Mesendoderm (in vitro differentiated cells): Measurements from ENCODE around the gene MACROD1.

Experiments
- DNase-seq: peaks from one replicate; pipeline ENCODE4 v3.0.0; 2013
- H2AK5ac ChIP-seq: 2 replicates; pipeline ENCODE4 v1.6.1; 2013; ENCODE audit warnings: low read length, inconsistent platforms
- H2BK120ac ChIP-seq: 2 replicates; pipeline ENCODE4 v1.6.1; 2013; ENCODE audit warnings: low read depth, mild to moderate bottlenecking, low read length, moderate library complexity, mixed read lengths
- H2BK15ac ChIP-seq: replicated peaks from 2 replicates; pipeline ENCODE4 v1.6.1; 2013; ENCODE audit warnings: low read depth, mild to moderate bottlenecking, moderate library complexity
- H2BK5ac ChIP-seq: 2 replicates; pipeline ENCODE4 v1.6.1; 2013; ENCODE audit warnings: low read length, inconsistent platforms
- H3K18ac ChIP-seq: 2 replicates; pipeline ENCODE4 v1.6.1; 2013; ENCODE audit warnings: mild to moderate bottlenecking, low read length, mixed read lengths
- H3K23ac ChIP-seq: one replicate; pipeline ENCODE4 v1.6.1; 2013; ENCODE audit warnings: low read length
- H3K27ac ChIP-seq: 2 replicates; pipeline ENCODE4 v1.5.1; 2013; ENCODE audit warnings: low read depth, mild to moderate bottlenecking, inconsistent platforms, low read length, moderate library complexity
- H3K27me3 ChIP-seq: 2 replicates; pipeline ENCODE4 v1.6.1; 2013; ENCODE audit warnings: low read length, control low read depth, mild to moderate bottlenecking, inconsistent platforms; ENCODE audit not compliant: insufficient read depth, poor library complexity
- H3K36me3 ChIP-seq: 2 replicates; pipeline ENCODE4 v1.6.1; 2013; ENCODE audit warnings: low read length, inconsistent platforms; ENCODE audit not compliant: control insufficient read depth, insufficient read depth
- H3K4ac ChIP-seq: one replicate; pipeline ENCODE4 v1.6.1; 2013; ENCODE audit warnings: low read depth, mild to moderate bottlenecking, low read length, moderate library complexity
- H3K4me1 ChIP-seq: 2 replicates; pipeline ENCODE4 v1.6.1; 2013; ENCODE audit warnings: low read depth, low read length, inconsistent platforms; ENCODE audit not compliant: control insufficient read depth
- H3K4me2 ChIP-seq: 2 replicates; pipeline ENCODE4 v1.6.1; 2013; ENCODE audit warnings: low read length
- H3K4me3 ChIP-seq: 2 replicates; pipeline ENCODE4 v1.5.1; 2013; ENCODE audit warnings: mild to moderate bottlenecking, low read length
- H3K56ac ChIP-seq: one replicate; pipeline ENCODE4 v1.6.1; 2013; ENCODE audit warnings: low read length
- H3K79me1 ChIP-seq: 2 replicates; pipeline ENCODE4 v1.6.1; 2013; ENCODE audit warnings: low read length, inconsistent platforms
- H3K79me2 ChIP-seq: 2 replicates; pipeline ENCODE4 v1.6.1; 2013; ENCODE audit warnings: mild to moderate bottlenecking, low read length; ENCODE audit not compliant: control insufficient read depth, insufficient read depth
- H3K9ac ChIP-seq: 2 replicates; pipeline ENCODE4 v1.6.1; 2013; ENCODE audit warnings: low read length, inconsistent platforms
- H4K5ac ChIP-seq: one replicate; pipeline ENCODE4 v1.6.1; 2013; ENCODE audit warnings: low read length
- H4K8ac ChIP-seq: one replicate; pipeline ENCODE4 v1.6.1; 2013; ENCODE audit warnings: low read depth, mild to moderate bottlenecking, control low read depth, low read length, moderate library complexity
- WGBS: extraction: QIAGEN DNeasy Blood & Tissue Kit; methylation state at CpG from one replicate; pipeline ENCODE4 v1.1.7; 2013; ENCODE audit warnings: low lambda C conversion rate, missing lambda C conversion rate; ENCODE audit not compliant: insufficient coverage; ENCODE audit errors: extremely low coverage; 5-methylcytosine and 5-hydroxymethylcytosine counted together

The MACROD1 gene

DNA sequence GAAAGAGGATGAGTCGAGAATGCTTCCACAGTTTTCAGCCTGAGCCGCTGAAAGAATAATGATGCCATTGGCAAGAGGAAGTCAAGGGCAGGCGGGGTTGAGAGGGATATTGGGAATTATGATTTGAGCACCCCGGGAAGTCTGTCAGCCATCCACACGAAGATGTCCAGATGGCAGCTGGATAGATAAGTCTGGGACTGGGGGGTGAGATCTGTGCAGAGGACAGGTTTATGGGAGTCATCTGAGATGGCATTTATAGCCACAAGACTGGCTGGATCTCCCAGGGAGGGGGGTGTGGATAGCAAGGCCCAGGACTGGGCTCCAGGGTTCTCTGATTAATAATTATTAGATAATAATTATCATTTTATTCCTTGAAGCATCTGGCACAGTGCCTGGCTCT is 15.0 kb upstream of the MACROD1 start:
- Histone ChIP-seq H2BK120ac (no peak overlapping the region), H3K4me2 (no peak overlapping the region), H2BK5ac (no peak overlapping the region), H2BK15ac (no peak overlapping the region), H3K27me3 (no peaks in the 10 kb centered on the region), H4K8ac (no peak overlapping the region), H3K79me2 (peaks cover 2% of the 10 kb centered on the region), H3K23ac (no peak overlapping the region), H3K4ac (no peak overlapping the region), H3K4me3 (no peak overlapping the region), H3K4me1 (no peaks in the 10 kb centered on the region), H3K79me1 (peaks cover 8% of the 10 kb centered on the region), H3K18ac (no peak overlapping the region), H2AK5ac (no peak overlapping the region), H3K27ac (no peak overlapping the region), H4K5ac (no peak overlapping the region), H3K36me3 (no peaks in the 10 kb centered on the region), H3K56ac (no peak overlapping the region), H3K9ac (no peak overlapping the region)
- WGBS = no CpG with 5 or more reads among the region's 5 CpGs
- DNase-seq = no peak

DNA sequence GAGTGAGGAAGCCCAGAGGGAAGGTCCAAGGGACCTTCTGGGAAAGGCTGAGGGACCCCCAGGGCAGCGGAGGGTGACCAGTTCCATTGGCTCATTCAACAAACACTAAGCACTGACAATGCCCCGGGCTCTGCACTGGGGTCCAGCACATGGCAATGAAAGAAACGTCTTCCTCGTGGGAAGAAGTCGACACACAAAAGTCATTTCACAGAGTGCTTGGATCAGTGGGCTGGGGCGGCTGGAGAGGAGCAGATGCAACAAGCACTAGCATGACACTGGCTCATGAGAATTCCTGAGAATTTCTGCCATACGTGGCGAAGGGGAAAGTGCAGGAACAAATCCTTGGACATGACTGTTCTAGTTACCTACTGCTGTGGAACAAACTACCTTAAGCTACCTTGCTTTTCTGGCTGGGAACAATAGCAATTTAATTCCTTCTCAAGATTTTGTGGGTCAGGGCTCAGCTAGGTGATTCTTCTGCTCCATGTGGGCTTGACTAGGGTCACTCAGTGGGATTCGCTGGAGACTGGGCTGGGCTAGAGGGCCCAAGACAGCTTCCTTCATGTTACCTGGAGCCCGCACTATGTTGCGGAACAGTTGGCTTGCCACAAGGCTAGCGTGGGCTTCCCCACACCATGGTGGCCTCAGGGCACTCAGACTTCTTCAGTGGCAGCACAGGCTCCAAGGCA is 13.2 kb upstream of the MACROD1 start:
- no peak overlapping the region for H3K4ac ChIP-seq
- H2AK5ac ChIP-seq = no peak overlapping the region
- no peak overlapping the region for H3K56ac ChIP-seq
- no peaks in the 10 kb centered on the region for H3K36me3 ChIP-seq
- no peak overlapping the region for H3K9ac ChIP-seq
- no peak overlapping the region for H4K8ac ChIP-seq
- H4K5ac ChIP-seq = no peak overlapping the region
- no peak overlapping the region for H3K18ac ChIP-seq
- no peak overlapping the region for H3K23ac ChIP-seq
- no peak overlapping the region for H3K27ac ChIP-seq
- no peak overlapping the region for H2BK5ac ChIP-seq
- H3K4me2 ChIP-seq = no peak overlapping the region
- no peaks in the 10 kb centered on the region for H3K27me3 ChIP-seq
- H2BK15ac ChIP-seq = no peak overlapping the region
- no peaks in the 10 kb centered on the region for H3K4me1 ChIP-seq
- peaks cover 2% of the 10 kb centered on the region for H3K79me2 ChIP-seq
- DNase-seq = no peak
- H3K79me1 ChIP-seq = peaks cover 8% of the 10 kb centered on the region
- H3K4me3 ChIP-seq = no peak overlapping the region
- WGBS = no CpG with 5 or more reads among the region's 12 CpGs
- H2BK120ac ChIP-seq = no peak overlapping the region

DNA sequence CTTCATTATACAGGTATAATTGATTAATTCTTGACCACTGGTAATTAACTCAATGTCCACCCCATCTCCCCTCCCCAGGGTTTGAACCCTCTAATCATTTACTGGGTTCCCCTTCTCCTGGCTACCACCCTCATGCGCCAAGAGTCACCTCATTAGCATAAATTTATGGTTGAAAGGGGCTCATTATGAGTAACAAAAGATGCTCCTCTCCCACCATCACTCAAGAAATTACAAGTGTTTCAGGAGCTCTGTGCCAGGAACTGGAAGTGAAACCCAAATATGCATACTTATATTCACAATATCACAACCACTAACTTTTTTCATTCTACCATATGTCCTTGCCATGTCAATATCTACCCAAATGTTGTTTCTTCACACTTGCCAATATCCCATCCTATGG is 12.3 kb upstream of the MACROD1 start:
- H3K23ac ChIP-seq = no peak overlapping the region
- H3K27ac ChIP-seq = no peak overlapping the region
- H4K8ac ChIP-seq = no peak overlapping the region
- H4K5ac ChIP-seq = no peak overlapping the region
- no peak overlapping the region for H3K4ac ChIP-seq
- WGBS = no CpG with 5 or more reads among the region's 1 CpG
- no peak for DNase-seq
- no peaks in the 10 kb centered on the region for H3K4me1 ChIP-seq
- H3K4me2 ChIP-seq = no peak overlapping the region
- no peak overlapping the region for H3K56ac ChIP-seq
- H2BK5ac ChIP-seq = no peak overlapping the region
- H3K4me3 ChIP-seq = no peak overlapping the region
- no peak overlapping the region for H3K18ac ChIP-seq
- no peak overlapping the region for H3K9ac ChIP-seq
- no peak overlapping the region for H2BK120ac ChIP-seq
- no peaks in the 10 kb centered on the region for H3K36me3 ChIP-seq
- H3K27me3 ChIP-seq = no peaks in the 10 kb centered on the region
- no peak overlapping the region for H2BK15ac ChIP-seq
- peaks cover under 1% of the 10 kb centered on the region for H3K79me1 ChIP-seq
- no peaks in the 10 kb centered on the region for H3K79me2 ChIP-seq
- H2AK5ac ChIP-seq = no peak overlapping the region

DNA sequence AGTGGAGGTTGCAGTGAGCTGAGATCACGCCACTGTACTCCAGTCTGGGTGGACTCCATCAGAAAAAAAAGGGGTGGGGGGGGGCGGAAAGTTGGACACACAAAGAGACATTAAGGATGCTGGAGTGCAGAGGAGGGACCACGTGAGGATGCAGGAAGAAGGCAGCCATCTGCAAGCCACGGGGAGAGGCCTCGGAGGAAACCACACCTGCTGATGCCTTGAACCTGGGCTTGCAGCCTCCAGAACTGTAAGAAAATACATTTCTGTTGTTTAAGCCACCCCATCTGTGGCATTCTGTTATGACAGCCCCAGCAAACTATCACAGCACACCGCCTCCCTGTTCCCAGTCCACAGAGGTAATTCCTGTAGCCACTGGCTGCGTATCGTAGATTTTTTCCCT is 10.8 kb upstream of the MACROD1 start:
- no CpG with 5 or more reads among the region's 8 CpGs for WGBS
- Histone ChIP-seq H3K4me3 (no peak overlapping the region), H3K4me1 (no peaks in the 10 kb centered on the region), H2AK5ac (no peak overlapping the region), H3K36me3 (no peaks in the 10 kb centered on the region), H3K4me2 (no peak overlapping the region), H3K27ac (no peak overlapping the region), H2BK15ac (no peak overlapping the region), H3K18ac (no peak overlapping the region), H3K9ac (no peak overlapping the region), H3K79me1 (no peaks in the 10 kb centered on the region), H3K27me3 (no peaks in the 10 kb centered on the region), H2BK5ac (no peak overlapping the region), H4K8ac (no peak overlapping the region), H3K56ac (no peak overlapping the region), H4K5ac (no peak overlapping the region), H3K23ac (no peak overlapping the region), H3K4ac (no peak overlapping the region), H3K79me2 (no peaks in the 10 kb centered on the region), H2BK120ac (no peak overlapping the region)
- no peak for DNase-seq

DNA sequence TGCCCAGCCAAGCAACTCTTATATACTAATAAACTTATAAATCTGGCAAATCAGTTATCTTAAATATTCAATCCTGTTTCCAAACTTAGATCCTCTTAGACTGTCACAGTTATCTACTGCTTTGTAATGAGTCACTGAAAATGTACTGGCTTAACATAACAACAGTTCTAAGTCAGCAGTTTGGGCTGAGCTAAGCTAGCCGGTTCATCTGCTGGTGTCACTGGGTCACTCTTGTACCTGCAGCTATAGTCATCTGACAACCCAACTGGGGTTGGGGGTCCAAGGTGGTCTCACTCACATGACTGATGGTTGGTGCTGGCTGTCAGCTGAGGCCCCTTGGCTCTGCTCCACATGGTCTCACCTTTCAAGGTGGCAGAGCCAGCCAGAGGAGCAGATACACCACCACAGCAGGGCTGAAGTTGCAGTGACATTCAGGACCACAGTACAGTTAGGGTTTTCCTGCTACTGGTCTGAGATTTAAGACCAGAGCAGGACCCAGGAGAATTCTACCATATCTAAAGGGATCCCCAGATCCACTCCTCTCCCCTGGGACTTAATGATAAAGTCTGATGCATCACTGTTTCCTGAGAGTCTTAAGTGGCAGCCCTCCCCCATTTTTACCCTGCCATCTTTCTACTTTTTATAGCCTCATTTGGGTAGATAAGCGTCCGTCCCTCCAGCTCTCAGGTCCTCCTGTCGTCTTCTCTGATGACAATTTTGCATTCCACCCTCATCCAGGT is 7.9 kb upstream of the MACROD1 start:
- WGBS = no CpG with 5 or more reads among the region's 4 CpGs
- H3K27me3 ChIP-seq = no peaks in the 10 kb centered on the region

More for the DNA sequence above, 7.9 kb upstream of the MACROD1 start:
- no peaks in the 10 kb centered on the region for H3K79me2 ChIP-seq
- no peak overlapping the region for H2BK5ac ChIP-seq
- no peak overlapping the region for H3K23ac ChIP-seq
- H3K18ac ChIP-seq = no peak overlapping the region
- H3K4me2 ChIP-seq = no peak overlapping the region
- H3K4me3 ChIP-seq = no peak overlapping the region
- no peak overlapping the region for H4K5ac ChIP-seq
- H2AK5ac ChIP-seq = no peak overlapping the region
- H3K36me3 ChIP-seq = no peaks in the 10 kb centered on the region
- H4K8ac ChIP-seq = no peak overlapping the region
- no peak overlapping the region for H2BK15ac ChIP-seq
- no peak overlapping the region for H3K9ac ChIP-seq
- no peak overlapping the region for H2BK120ac ChIP-seq
- H3K56ac ChIP-seq = no peak overlapping the region
- no peaks in the 10 kb centered on the region for H3K79me1 ChIP-seq
- no peaks in the 10 kb centered on the region for H3K4me1 ChIP-seq
- DNase-seq = no peak
- no peak overlapping the region for H3K4ac ChIP-seq
- no peak overlapping the region for H3K27ac ChIP-seq
